ENCODE results near the gene PIGU. TPM values are rescaled to one million over a fixed set of nuclear protein-coding genes. Genes with fewer than 3 reads are reported as not detected.

The PIGU gene
- total RNA-seq, 1 donor, result 13.0 TPM

- DNase-seq (ENCODE audit: low read depth), result peak; percentile 82
- TF ChIP-seq CTCF (IDR thresholded peaks at IDR 0.05; ENCODE audit: insufficient read depth, low read depth, low read length), result no peak
- H3K4me3 ChIP-seq (ENCODE audit: low read depth, low read length), result no peak overlapping the region
Measured at GRCh38 chr20:34604980-34605788, 71.7 kb downstream of the PIGU start.

DNA sequence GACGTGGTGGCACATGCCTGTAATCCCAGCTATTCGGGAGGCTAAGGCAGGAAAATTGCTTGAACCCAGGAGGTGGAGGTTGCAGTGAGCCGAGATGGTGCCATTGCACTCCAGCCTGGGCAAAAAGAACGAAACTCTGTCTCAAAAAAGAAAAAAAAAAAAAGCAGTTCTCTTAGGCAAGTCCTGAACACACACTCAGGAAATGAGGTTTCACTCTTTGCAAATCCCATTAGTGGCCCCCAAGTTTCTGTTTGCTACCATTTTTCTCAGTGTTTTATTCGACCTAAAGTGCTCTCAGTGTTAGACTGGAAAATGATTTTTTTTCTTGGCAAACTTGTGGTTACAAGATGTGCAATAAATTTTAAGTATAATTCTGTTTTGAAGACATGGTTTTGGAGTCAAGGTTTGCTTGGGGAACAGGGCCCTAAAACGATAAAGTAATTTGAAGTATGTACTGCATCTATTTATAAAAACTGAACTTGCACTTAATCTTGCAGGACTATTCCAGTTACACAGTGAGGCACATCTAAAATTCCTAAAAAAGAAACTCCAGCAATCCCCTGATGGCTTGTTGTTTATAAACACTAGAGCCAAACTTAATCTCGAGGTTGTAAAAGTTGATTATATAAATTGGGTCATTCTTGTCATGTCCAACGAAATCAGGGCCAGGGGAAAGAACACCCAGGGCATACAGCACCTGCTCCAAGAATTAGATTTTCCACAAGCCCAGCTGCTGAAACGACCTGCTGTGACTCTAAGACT, 75.8 kb downstream of the PIGU start:
- TF ChIP-seq CTCF (IDR thresholded peaks at IDR 0.05; ENCODE audit: insufficient read depth, low read depth, low read length), result no peak
- H3K4me3 ChIP-seq (ENCODE audit: low read depth, low read length), result no peak overlapping the region
- DNase-seq (ENCODE audit: low read depth), result peak; percentile 92

GRCh38 chr20:34595377-34596184, 81.3 kb downstream of the PIGU start:
- DNase-seq (ENCODE audit: low read depth), result no peak

DNA sequence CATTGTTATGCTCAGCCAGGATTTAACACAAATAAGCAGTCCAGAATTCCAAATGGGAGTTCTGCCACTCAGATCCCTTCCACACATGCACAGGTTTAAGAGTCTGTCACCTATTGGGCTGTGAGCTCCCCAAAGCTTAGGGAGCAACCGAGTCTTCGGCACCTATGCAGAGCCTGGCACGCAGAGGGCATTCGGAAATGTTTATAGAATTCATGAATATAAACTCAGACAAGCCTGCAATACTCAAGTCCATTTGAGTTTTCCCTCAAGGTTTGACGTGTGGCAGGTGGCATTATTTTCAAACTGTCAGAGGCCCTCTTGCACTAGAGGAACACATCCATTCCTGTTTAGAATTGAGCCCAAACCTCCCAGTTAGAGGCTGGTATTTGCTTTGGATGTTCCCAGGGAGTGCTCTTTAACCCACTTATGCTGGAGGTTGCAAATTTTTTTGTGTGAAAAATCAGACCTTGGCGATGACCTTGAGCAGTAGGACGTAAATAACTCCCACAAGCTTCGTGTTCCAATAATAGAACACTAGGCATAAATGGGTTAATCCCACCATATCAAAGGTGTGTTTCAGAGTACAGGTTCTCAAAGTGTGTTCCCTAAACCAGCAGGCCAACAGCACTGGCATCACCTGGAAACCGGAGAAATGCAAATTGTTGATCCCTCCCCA, 90.3 kb downstream of the PIGU start:
- no peak for DNase-seq (ENCODE audit: low read depth)
- no peak overlapping the region for H3K4me3 ChIP-seq (ENCODE audit: low read depth, low read length)
- TF ChIP-seq CTCF (IDR thresholded peaks at IDR 0.05; ENCODE audit: insufficient read depth, low read depth, low read length), result no peak

More at GRCh38 chr20:34595377-34596184, 81.3 kb downstream of the PIGU start:
- no peak for TF ChIP-seq CTCF (IDR thresholded peaks at IDR 0.05; ENCODE audit: insufficient read depth, low read depth, low read length)
- no peak overlapping the region for H3K4me3 ChIP-seq (ENCODE audit: low read depth, low read length)

DNA sequence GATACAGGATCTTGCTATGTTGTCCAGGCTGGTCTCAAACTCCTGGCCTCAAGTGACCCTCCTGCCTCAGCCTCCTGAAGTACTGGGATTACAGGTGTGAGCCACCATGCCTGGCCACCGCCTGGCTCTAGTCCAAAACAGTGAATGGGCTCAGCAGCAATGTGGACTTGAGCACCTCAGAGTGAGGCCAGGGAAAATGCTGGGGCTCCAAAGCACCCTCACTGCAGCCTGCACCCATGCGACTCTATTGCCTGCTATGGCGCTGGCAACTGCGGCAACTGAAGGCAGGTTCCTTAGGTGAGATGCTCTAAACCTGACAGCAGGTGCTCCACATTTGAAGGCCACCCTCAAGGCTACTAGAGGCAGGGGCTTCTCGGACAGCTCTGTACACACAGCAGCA, 91.9 kb downstream of the PIGU start:
- TF ChIP-seq CTCF (IDR thresholded peaks at IDR 0.05; ENCODE audit: insufficient read depth, low read depth, low read length), result no peak
- H3K4me3 ChIP-seq (ENCODE audit: low read depth, low read length), result no peak overlapping the region
- DNase-seq (ENCODE audit: low read depth), result no peak

DNA sequence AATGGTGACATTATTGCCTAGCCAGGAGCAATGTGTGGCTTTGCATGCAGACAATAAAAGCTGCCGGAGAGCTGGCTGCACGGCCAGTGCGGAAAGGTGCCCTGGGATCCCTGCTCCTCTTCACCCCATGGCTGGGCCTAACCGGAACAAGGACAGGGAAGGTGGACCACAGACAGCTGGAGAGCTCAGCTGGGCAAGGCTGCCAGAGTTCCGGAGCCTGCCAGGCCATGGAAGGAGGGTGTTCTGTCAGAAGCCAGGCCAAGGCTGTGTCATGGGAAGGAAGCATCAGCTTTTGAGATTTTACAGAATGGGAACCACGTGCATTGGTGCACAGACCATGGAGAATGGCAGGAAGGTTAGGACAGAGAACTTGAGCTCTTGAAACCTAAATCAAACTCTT, 93.3 kb downstream of the PIGU start:
- H3K4me3 ChIP-seq (ENCODE audit: low read depth, low read length), result no peak overlapping the region
- no peak for DNase-seq (ENCODE audit: low read depth)
- no peak for TF ChIP-seq CTCF (IDR thresholded peaks at IDR 0.05; ENCODE audit: insufficient read depth, low read depth, low read length)

All from fibroblast of villous mesenchyme (primary cell).